Globus pallidus (tissue), 1 donor: ENCODE data around the gene LGI1.

ENCODE experiments used
- DNase-seq: peaks from one replicate; pipeline ENCODE4 v3.0.0-alpha.2; 2015; ENCODE audit warnings: low spot score

The LGI1 gene

DNA sequence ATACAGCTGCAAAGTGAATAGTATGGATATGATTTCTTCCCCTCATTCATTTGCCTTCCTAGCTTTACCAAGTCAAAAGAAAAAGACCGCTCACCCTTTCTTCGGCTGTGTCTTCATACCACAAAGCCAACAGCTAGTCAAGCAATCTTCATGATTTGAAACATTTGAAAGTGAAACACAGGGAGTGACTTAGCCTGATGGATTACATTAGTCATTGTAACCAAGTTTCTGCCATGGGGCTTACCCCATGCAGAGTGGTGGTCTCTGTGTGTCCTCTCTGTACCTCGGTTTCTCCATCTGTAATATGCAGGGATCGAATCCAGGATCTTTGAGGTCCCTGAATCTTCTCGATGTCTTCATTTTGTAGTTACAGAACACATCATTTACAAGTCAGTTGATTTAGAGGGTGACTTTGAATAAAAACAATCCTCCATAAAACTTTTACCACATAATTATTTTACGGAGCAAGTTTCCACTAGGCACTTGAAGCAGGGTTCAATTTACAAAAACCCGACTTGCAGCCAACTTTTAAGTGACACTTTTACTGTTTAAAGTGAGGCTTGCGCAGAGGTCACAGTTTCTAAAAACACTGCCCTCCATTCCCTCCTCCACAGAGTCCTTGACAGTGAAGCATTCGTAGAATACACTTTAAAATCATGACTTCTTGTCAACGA is 2.2 kb upstream of the LGI1 start:
- no peak for DNase-seq

DNA sequence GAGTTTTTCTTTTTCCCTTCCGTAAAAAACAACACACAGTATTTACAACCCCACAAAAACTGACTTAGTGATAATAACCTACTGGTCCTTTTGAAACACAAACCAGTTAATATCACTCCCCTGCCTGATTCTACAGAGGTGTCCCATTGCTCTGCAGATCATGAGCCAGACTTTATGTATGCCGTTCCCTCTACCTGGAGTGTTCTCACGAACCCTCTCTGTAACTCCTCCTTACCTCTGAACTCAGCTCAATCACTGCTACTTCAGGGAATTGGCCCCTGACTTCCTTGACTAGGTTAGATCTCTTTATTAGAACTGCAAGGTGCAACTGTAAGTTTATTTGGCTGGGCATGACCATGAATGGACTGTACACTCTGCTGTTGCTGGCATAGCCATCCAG is 1.6 kb upstream of the LGI1 start:
- no peak for DNase-seq

DNA sequence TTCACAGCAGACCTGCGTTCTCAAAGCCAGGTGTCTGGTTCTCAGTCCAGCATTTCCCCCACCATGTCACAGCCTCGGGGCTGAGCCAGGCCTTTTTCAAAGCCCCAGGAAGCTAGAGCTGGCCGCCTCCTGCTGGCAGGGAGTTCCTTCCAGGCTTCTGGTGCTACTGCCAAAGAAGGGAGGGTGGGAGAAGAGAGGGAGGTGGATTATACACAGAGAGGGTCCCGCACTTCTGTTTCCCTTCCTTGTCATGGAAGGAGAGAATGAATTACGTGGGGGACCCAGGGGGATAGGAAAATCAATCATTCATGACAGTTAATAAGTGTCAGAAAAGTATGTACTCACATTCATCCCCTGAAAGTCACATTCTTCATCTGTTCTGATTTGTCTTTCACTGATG is 600 bp upstream of the LGI1 start:
- no peak for DNase-seq

DNA sequence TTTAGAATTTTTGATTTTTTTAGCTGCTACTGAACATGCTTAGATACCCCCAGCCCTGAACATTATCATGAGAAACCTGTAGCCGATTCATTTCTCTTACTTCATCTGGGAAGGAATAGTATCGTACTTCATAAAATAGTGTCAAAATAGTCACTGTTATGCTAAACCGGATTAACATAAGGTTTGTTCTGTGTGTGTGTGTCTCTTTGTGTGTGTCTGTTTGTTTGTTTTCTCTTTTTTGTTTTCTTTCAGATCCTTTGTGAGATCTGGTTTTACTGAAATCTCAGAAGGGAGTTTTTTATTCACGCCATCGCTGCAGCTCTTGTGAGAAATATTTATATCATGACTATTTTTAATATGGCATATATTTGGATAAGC is 761 bp downstream of the LGI1 start:
- DNase-seq, result no peak

DNA sequence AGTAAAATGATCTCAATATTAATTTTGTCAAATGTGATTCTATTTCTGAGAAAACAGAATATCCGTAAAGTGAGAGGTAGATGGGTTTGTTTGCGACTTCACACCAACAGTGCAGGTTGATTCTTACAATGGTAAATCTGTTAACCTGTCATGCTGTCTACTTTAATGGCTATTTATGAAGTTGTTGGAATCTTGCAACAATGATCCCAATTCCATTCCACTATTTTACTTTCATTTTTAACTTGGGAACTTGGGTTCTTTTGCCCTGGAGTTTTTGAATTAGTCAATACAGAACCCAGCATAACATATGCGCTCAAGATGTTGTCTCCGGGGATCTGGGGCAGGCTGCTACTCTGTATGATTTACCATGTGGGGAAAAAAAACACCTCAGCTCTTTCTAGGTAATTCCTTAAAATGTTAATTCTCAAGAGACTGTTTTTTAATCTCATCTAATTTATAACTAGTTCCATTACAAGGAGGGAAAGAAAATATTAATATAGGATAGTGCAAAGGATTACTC is 1.2 kb downstream of the LGI1 start:
- no peak for DNase-seq

DNA sequence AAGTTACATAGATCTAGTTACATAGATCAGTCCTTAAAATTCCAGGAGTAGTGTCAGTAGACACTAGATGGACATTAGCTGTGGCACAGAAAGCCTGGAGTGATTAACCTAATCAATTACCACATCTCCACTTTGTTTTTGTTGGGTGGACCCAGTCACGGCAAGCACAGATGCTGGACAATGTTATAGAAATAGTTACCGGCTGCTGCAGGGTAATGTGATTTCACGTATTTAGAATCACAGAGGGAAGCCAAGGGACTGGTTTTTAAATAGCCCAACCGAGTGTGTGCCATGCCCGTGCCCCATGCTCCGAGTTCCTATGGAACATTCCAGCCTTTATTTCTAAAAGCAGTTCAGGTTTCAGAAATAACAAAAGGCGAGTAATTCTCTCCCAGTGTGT is 2.8 kb downstream of the LGI1 start:
- DNase-seq, result no peak

DNA sequence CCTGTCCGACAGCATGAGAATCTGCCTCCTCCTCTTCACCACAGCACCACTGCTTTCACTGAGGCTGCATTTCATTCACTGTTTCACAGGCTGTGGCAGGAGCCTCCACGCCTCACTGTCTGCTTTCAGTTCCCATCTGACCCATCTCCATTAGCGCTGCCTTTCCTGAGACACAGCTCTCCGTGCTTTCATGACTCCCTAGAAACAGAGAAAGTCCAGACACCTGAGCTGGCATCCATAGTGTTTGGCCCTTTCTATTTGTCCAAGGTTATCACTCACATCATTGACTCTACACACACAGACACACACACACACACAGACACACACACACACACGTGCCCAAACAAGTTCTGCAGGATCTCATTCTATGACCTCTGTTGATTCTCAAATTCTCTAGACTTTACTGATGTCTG is 5.2 kb downstream of the LGI1 start:
- DNase-seq, result no peak

DNA sequence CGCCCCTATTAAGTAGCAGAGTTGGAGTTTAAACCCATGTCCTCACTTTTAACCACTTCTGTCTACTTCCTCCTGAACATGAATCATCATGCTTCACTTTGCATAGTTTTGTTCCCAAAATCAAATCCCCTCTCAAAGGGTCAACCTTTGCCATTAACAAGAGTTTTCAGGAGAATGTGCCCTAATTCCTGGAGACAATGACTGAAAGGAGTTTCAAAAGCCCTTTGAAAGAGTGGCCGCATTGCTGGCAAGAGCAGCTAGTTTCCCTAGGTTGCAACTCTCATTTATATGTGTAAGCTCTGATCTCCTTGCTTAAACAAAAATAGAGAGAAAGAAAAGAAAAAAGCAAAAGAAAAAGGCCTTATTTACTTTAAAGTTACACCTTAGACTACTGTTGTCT is 9.2 kb downstream of the LGI1 start:
- DNase-seq, result no peak

DNA sequence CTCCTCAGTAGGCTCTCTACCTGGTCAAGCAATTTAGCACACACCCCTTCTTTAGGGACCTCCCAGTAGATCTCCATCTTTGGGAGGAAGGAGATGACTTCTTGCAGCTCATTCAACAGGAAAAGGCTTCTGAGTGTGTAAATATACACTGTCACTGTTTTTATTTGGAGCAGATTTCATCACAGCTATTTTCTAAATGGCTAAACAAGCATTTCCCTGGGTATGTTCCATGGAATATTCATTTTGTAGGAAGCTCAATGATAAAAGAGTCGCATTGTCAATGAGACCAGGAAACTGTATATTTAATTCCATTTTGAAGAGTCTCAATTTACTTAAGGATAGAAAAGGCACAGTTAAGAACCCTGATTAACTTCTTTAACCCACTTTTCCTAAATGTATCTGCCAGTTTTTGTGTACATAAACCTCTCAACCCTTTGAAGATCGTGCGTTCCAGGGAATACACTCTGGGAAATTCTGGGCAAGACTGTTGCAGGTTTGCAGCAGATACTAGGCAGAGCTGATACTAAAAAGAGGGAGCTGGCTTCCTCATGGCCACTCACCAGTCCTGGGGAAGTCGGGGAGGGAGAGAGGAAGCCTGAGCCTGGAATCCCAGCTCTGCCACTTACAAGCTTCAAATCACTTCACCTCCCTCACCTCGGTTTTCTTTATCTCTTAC is 10.1 kb downstream of the LGI1 start:
- no peak for DNase-seq

DNA sequence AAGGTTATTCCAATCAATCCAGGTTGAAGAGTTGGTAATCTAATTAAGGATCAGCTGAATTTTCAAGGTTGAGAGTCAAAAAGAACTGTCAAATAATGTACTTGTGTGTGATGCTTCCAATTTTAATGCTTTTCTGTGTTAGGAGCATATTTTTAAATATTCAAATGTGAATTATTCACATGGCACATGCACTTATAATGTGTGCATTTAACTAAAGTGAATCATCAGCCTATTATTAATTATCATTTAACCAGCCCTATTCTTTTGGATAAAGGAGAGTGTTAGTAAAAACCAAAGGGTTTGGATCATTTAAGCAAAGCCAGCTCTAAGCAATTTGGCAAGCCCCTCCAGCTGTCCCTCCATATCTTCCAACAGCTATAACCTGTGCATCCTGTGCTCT is 11.2 kb downstream of the LGI1 start:
- DNase-seq, result no peak

DNA sequence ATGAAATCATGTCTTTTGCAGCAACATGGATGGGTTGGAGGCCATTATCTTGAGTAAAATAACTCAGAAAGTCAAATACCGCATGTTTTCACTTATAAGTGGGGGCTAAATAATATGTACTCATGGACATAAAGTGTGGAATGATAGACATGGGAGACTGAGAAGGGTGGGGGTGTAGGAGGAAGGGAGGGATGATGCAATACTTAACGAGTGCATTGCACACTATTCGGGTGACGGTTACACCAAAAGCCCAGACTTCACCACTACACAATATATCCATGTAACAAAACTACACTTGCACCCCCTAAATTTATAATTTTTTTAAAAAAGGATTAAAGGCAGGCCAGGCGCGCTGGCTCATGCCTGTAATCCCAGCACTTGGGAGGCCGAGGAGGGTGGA is 13.6 kb downstream of the LGI1 start:
- no peak for DNase-seq

DNA sequence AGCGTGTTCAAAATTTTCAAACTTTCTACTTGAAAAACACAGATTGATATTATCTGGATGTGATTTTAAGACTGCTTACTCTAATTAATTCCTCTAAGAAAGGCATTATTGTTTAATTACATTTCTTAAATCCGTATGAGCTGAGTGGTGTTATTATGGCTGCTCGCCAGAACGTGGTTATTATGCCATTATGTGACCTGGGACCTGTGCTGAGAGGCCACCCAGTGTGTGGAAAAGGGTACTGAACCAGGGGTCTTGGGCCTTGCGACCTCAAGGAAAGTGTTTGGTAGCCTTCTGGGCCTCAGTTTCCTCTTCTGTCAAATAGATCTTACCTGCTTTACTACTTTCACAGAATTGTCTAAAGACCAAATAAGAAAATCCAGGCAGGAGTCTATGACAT is 15.4 kb downstream of the LGI1 start:
- DNase-seq, result no peak

DNA sequence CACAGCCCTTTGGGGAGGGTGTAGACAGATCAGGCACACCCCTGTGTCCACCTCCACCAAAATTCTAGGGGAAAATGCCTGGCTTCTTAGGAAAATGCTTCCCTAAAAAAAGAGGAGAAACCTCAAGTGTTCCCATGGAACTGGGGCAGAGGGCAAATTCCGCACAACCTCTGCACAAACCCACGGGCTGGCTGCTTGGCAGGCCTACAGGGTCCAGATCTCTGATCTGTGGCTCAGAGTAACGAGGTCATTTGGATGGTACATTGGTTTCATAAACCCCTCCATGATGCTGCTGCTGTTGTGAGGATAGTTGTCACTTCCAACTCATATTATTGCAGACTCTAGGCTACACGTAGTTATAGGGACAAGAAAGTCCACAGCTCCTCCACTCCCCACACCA is 16.0 kb downstream of the LGI1 start:
- no peak for DNase-seq

DNA sequence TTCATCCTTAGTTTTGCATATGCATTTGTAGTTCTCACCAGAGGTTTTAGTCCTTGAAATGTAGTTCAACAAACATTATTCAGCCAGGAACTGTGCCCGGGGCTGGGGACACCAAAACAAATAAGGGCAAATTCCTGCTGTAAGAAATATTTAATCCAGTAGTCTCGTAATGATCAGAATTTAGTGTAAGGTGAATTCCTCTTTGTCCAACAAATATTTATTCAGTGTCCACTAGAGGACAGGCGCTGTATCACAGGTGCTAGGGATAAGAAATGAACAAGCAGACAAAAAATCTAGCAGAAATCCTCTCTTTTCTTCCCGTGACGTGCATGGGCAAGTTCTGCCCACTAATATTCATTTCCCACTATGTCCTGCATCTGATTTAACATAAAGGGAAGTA is 17.6 kb downstream of the LGI1 start:
- no peak for DNase-seq

DNA sequence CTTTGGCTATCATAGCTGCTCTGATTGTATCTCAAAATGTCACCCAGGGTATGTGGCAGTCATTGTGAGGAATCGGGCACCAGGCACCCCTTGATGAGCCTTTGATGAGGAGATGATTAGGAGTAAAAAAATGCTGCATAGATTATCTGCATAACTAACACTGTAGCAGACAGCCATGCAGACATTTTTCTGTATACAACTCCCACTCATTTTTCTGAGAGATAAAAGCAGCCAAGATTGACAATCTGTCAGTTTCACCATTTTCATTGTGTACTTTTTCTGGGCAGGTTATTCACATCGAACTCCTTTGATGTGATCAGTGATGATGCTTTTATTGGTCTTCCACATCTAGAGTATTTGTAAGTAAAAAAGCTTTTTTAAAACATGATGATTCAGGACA is 19.4 kb downstream of the LGI1 start:
- DNase-seq, result no peak

DNA sequence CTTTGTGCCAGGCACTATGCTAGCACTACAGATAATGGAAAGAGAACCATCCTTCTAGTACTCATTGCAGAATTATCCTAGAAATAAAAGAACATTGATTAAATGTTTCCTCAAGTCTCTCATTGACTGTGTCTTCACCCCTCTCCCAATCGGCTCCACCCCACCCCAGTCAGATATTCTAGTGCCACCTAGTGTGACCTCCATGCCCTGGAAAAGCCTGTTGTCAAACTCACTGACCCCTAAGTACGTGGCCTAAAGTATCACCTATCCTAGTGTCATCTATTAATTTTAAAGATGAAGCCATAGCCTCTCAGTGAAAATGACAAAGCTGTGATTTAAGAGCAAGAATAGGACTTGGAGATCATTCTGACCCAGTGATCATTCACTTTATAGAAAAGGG is 26.3 kb downstream of the LGI1 start:
- no peak for DNase-seq

DNA sequence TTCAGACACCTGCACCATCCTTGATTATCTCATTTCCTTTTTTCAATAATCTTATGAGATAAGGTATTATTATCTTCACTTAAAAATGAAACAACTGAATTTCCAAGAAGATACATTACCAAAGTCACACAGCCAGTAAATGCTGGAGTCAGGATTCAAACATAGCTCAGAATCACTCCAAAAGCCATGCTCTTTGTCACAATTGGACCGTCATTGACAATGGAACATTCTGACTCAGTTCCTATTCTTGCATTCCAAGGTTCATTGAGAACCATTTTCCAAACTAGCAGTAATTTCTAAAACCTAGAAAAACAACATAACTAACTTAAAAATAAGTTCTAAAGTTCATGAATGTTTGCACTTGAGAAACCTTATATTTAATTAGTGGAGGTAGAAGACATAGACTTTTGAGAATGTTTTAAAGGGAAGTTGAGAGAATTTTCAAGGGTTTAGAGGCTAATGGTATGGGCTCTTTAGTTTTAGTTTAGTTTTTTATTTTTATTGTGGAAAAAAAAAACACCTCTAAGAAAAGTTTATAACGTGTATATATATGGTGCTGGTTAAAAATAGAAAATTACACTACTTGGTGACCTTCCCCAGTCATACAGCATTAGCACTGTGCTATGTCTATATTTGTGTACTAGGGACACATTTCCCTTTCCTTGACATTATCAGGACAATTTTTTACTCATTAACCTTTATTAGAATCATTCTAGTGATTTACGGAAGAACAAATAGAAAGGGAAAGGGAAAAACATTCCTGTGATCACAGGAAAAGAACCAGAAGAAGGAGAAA is 30.9 kb downstream of the LGI1 start:
- DNase-seq, result no peak

DNA sequence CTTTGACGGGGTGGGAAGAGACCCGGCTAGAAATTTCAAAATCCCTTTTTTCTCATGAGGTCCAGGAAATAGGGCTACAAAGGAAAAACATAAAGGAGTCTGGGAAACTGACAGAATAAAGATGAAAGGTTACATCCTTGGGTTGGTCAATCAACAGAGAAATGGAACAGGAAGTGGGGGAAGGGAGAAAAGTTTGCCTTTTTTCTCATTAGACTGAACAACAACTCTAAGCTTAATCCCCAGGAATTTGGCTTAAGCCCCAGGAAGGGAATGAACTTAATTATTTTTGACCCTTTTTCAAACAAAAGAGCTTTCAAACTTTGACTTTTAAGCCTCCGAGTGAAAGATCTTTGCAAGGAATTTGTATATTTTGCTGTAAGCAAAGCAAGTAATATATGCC is 32.7 kb downstream of the LGI1 start:
- DNase-seq, result no peak

DNA sequence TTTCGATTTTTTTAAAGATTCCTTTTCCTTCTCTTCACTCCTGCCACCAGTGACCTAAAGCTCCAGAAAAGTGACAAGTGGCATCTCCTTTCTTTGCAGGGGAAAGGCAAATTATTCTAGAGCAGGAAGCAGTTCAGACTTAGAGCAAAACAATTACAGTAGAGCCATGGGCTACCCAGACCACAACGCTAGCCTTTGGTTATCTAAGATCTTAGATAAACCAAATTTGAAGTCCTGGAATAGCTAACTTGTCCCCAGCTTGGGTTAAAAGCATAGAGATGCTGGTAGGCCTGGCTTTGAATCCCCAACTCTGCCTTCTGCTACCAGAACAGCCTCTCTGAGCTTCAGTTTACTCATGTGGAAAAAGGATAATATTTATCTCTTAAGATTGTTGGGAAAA is 38.4 kb downstream of the LGI1 start:
- no peak for DNase-seq

DNA sequence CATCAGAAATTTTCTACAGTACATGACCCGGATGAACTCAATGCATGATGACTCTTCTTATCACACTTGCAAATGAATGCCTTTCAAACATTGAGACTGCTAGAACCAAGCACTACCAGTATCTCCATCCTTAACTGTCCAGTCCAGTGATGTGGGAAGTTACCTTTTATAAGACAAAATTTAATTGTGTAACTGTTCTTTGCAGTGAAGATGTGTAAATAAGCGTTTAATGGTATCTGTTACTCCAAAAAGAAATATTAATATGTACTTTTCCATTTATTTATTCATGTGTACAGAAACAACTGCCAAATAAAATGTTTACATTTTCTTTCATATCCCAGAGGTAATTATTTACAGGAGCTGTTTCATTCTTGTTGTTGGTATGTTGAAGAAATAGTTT is 40.1 kb downstream of the LGI1 start:
- DNase-seq, result no peak

DNA sequence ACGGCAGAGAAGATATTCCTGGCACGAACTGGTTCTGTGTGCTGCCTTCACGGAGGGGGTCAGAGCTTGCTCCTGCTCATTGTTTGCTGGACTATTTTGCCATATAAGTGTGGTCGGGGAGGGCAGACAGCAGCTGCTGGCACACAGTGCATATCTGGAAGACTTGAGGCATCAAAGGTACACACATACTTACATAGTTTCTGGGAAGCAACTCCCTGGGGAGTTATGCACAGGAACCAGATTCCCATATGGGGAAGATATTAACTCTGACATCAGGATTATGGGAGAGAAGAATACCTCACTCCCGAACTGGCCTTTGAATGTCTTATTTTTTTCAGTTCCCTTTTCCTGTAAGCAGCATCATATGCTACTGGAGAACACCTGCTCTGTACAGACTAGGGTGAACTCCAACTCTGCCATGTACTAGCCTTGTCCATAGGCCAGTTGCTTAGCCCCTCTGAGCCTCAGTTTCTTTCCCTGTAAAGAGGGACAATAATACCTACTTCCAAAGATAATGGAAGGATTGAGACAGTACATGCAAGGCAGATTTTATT is 41.5 kb downstream of the LGI1 start:
- DNase-seq, result no peak

DNA sequence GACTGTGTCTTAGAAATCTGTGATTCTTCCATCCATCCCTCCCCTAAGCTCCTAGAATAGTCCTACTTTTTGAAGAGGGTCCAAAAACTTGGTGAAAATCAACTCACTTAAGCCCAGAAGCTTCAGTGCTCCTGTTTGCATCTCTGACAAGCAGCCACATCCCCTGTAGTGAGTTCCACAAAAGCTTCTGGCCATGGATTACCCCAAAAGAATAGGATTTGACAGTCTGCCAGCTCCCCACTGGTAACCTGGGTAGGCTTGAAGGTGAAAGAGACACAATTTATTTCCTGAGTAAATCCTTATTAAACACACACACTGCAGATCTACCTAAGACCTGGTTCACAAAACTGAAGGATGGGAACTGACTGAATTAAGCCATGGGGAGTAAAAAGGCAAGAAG is 46.5 kb downstream of the LGI1 start:
- no peak for DNase-seq

DNA sequence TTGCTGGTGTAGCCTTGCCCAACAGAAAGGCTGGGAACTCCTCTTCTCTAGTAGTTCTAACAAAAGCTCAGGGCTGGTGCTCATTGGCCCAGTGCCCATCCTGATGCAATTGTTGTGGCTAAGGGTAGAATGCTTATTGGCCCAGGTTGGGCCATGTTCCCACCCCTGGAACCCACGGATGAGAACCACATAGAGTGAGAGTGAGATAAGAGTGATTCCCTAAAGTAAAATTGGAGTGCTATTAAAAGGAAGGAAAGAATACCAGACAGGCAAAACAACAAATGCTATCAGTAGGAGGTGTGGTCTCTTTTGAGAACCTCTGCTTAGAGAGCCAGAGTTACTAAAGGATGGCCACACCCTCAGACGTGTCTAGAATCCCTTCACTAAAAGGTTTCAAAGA is 49.2 kb downstream of the LGI1 start:
- DNase-seq, result no peak
